Duodenal mucosa (tissue), 2 donors: Measurements from ENCODE around the gene DLG2.
"Not testable (repeated sequence)": the region's sequence is repeated elsewhere in the genome, so short reads cannot be mapped to it uniquely, and the experiment has no call there.

Source experiments
- H3K27ac ChIP-seq: one replicate; pipeline ENCODE4 v1.7.0; 2013; ENCODE audit warnings: low read depth, low read length
- H3K27me3 ChIP-seq, 2 donors: one replicate each; pipeline ENCODE4 v1.7.0; 2013; ENCODE audit warnings: low read length in 2 of 2, control low read depth in 1 of 2; ENCODE audit not compliant: insufficient read depth in 2 of 2, control insufficient read depth in 1 of 2
- H3K36me3 ChIP-seq, 2 donors: one replicate each; pipeline ENCODE4 v1.7.0; 2013; ENCODE audit warnings: low read length in 2 of 2, control low read depth in 1 of 2; ENCODE audit not compliant: insufficient read depth in 2 of 2, control insufficient read depth in 1 of 2
- H3K4me1 ChIP-seq, 2 donors: one replicate each; pipeline ENCODE4 v1.7.0; 2013; ENCODE audit warnings: low read length in 2 of 2, control low read depth in 1 of 2; ENCODE audit not compliant: insufficient read depth in 2 of 2, control insufficient read depth in 1 of 2
- H3K4me3 ChIP-seq, 2 donors: one replicate each; pipeline ENCODE4 v1.7.0; 2013; ENCODE audit warnings: low read length in 2 of 2, low read depth in 1 of 2
- H3K9ac ChIP-seq, 2 donors: one replicate each; pipeline ENCODE4 v1.7.0; 2013; ENCODE audit warnings: low read length in 2 of 2, low read depth in 1 of 2
- H3K9me3 ChIP-seq, 2 donors: one replicate each; pipeline ENCODE4 v1.7.0; 2013; ENCODE audit warnings: low read length in 2 of 2, control low read depth in 1 of 2; ENCODE audit not compliant: control insufficient read depth in 1 of 2

DLG2 gene

DNA sequence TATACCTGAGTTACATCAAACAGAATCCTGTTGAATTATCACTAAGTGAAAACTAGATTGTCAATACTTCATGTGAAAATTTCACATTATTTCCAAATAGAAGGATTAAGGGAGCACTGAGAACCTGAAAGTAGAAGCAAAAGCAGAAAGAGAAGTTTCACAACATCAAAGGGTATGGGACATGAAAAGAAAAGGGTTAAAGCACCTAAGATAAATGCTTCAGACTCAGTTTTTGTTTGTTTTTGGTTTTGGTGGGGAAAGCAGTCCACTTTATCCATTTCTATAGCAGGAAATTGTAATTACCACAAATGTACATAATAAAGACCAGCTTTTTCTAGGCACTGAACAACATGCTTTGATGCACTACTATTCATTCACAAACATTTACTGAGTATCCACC, 1271.2 kb downstream of the DLG2 start:
- H3K9ac ChIP-seq, result no peak overlapping the region
- H3K9me3 ChIP-seq, result no peaks in the 10 kb centered on the region
- no peak overlapping the region for H3K27ac ChIP-seq
- no peaks in the 10 kb centered on the region for H3K4me1 ChIP-seq
- H3K4me3 ChIP-seq, result no peak overlapping the region
- no peaks in the 10 kb centered on the region for H3K27me3 ChIP-seq
- no peaks in the 10 kb centered on the region for H3K36me3 ChIP-seq

DNA sequence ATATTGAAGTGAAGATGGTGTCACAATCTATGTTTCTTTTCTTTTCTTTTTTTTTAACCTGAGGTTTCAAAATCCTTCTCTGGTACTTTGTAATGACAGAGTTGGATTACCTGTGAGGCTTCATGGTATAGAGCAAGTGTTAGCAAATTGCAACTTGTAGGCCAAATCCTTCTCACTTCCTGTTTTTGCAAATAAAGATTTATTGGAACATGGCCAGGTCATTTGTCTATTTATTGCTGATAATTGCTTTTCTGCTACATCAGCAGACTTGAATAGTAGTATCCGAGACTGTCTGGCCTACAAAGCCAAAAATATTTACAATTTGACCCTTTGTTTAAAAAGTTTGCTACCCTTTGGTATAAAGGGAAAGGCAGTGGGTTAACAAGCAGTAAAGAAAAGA, 1281.5 kb downstream of the DLG2 start:
- H3K36me3 ChIP-seq, result no peaks in the 10 kb centered on the region
- H3K9ac ChIP-seq, result no peak overlapping the region
- peaks cover 0 to 3% of the 10 kb centered on the region in 2 donors for H3K9me3 ChIP-seq
- H3K27me3 ChIP-seq, result no peaks in the 10 kb centered on the region
- no peak overlapping the region for H3K4me3 ChIP-seq
- H3K4me1 ChIP-seq, result no peaks in the 10 kb centered on the region
- no peak overlapping the region for H3K27ac ChIP-seq

DNA sequence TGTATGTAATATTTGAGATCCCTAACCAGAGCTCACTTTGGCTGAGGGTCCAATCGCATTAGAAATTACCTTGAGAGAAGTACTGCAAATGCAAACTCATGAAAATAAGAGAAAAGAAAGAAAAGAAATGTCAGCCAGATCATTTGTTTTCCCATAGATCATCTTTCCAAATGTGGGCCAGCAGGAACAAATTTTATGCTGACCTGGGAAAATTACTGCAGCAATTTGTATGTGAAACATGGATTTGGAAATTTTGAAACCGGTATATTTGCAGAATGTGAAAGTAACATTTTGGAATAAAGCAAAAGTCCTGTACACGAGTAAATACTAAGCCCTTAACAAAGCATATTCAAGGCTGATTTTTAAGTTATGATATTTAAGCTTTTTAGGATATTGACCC, 1282.1 kb downstream of the DLG2 start:
- Histone ChIP-seq H3K4me3 (no peak overlapping the region), H3K9me3 (peaks cover 0 to 3% of the 10 kb centered on the region in 2 donors), H3K9ac (no peak overlapping the region), H3K36me3 (no peaks in the 10 kb centered on the region), H3K27ac (no peak overlapping the region), H3K27me3 (no peaks in the 10 kb centered on the region), H3K4me1 (no peaks in the 10 kb centered on the region)

DNA sequence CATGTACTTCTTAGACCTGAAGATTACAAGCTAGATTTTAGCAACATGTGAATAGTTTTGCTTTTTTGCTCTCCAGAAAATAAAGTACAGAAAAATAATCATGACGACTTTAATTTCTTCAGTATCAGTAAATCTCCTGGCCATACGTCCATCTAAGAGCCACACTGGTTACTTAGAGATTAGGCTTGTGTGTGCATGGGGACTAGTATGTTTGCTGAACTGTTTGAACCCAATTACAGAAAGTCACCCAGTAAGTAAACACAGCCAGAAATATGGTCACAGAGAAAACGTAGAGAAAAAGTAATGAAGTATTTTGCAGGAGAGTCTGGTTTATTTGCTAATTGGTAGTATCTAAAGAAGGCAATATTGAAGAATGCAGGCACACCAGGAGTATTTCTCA, 1287.3 kb downstream of the DLG2 start:
- Histone ChIP-seq H3K27ac (no peak overlapping the region), H3K9me3 (no peaks in the 10 kb centered on the region), H3K36me3 (no peaks in the 10 kb centered on the region), H3K4me1 (no peaks in the 10 kb centered on the region), H3K9ac (no peak overlapping the region), H3K27me3 (no peaks in the 10 kb centered on the region), H3K4me3 (no peak overlapping the region)

DNA sequence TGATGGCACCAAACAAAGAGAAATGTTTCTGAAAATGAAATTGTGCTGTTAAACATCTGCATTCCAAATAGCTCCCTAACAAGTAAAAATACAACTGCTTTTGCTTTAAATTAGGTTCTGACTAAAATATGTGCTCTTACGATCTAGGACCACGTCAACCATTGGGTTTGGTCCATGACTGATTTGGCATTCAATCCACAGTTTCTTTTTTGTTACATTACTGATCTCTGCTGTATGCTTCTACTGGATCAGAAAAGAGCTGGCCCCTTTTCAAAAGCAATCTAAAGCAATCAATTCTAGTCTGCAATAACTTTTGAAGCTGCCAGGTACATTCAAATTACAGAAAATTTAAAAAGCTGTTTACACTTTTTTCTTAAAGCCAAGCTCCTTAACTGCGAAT, 1293.9 kb downstream of the DLG2 start:
- Histone ChIP-seq H3K27ac (no peak overlapping the region), H3K36me3 (no peaks in the 10 kb centered on the region), H3K9ac (no peak overlapping the region), H3K4me3 (no peak overlapping the region), H3K4me1 (no peaks in the 10 kb centered on the region), H3K27me3 (no peaks in the 10 kb centered on the region), H3K9me3 (no peaks in the 10 kb centered on the region)

DNA sequence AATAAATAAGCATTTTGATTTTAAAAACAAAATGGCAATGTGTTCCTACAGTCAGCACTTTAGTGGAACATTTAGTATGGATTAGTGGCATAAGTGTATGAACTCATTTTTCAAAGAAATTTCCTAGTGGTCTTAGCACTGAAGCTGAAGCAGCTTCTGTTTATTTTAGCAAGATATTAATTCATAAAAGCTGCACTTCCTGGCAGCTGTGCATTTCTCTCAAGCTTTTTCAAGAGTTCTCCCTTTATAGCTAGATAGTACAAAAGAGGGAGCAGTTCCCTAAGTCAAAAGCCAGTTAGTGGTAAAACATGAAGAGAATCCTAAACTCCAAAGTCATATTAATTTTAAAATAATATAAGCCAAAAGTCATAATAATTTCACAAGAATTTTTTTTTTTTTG, 1304.9 kb downstream of the DLG2 start:
- H3K4me1 ChIP-seq, result no peaks in the 10 kb centered on the region
- H3K27ac ChIP-seq, result no peak overlapping the region
- no peak overlapping the region for H3K4me3 ChIP-seq
- no peaks in the 10 kb centered on the region for H3K36me3 ChIP-seq
- no peaks in the 10 kb centered on the region for H3K9me3 ChIP-seq
- H3K9ac ChIP-seq, result no peak overlapping the region
- H3K27me3 ChIP-seq, result no peaks in the 10 kb centered on the region

DNA sequence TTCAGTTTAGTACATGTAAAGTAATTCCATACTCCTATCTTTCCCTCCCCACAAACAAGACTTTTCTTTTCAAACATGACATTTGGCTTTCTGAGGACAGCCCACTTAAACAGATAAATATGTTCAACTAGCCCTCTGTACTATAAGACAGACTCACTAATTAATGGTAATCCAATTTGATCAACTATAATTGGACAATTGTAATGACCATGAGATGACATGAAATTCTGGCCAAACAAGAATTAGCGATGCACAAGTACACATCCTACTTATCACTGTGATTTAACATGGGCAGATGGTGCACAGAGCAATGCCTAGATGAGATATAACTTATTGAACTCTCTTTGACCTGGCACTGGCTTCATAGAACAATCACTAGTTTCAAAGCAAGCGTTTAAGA, 1307.3 kb downstream of the DLG2 start:
- Histone ChIP-seq H3K4me1 (no peaks in the 10 kb centered on the region), H3K9me3 (no peaks in the 10 kb centered on the region), H3K9ac (no peak overlapping the region), H3K36me3 (no peaks in the 10 kb centered on the region), H3K4me3 (no peak overlapping the region), H3K27ac (no peak overlapping the region), H3K27me3 (no peaks in the 10 kb centered on the region)

DNA sequence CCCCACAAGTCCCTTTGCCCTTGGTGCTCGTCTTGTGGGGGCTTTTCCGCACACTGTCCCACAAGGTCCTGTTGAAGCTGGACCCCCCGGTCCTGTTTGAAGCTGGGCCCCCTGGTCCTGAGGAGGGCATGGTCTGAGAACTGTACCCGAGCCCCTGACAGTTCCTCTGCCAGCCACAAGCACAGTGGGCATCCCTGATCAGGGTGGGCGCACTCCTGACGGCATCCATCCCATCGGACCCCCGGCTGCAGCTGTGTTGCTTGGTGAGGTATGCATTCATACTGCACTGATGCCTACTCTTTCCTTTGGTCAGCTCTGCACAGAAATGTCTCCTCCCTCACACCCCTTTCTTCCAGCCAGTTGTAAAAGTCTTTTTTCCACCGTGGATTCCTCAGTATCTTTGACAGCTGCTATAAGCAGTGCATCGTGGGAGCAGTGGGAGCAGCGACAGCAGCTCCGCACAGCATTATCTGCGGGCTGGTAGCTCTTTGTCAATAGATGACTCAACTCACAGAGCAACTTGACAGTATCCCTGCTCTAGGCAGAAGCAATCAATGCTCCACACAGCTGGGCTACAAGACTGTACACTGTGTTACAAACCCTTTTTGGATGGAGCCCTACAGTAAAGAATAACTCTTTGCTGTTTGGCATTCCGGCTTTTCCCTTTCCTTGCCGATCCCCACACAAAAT, 1310.1 kb downstream of the DLG2 start:
- H3K4me1 ChIP-seq, result no peaks in the 10 kb centered on the region
- H3K36me3 ChIP-seq, result no peaks in the 10 kb centered on the region
- H3K4me3 ChIP-seq, result no peak overlapping the region
- H3K9me3 ChIP-seq, result no peaks in the 10 kb centered on the region
- H3K27me3 ChIP-seq, result no peaks in the 10 kb centered on the region
- H3K9ac ChIP-seq, result no peak overlapping the region
- H3K27ac ChIP-seq, result no peak overlapping the region

DNA sequence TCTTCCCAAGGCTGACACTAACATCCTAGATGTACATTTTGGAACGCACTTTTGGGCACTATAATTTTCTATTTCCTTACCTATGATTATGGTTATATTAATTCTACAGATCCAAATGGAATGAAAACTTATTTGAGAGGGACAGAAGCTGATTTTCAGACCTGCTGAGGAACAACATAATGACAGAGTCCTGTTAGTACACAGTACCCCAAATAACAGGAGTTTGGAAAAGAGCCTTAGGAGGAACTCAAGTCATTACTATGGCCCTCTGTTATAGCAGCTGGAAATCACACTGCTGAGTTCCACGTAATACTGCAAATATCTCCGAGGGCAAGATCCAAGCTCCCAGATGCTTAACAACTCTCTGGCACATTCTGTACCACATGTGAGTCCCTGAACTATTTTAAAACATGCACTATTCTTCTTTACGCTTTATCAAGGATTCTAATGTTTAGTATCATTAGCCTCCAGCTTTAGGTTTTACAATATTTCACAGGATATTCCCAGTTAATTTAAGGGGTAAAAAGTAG, 1313.2 kb downstream of the DLG2 start:
- Histone ChIP-seq H3K27ac (no peak overlapping the region), H3K9me3 (no peaks in the 10 kb centered on the region), H3K4me3 (no peak overlapping the region), H3K27me3 (no peaks in the 10 kb centered on the region), H3K36me3 (no peaks in the 10 kb centered on the region), H3K9ac (no peak overlapping the region), H3K4me1 (no peaks in the 10 kb centered on the region)

DNA sequence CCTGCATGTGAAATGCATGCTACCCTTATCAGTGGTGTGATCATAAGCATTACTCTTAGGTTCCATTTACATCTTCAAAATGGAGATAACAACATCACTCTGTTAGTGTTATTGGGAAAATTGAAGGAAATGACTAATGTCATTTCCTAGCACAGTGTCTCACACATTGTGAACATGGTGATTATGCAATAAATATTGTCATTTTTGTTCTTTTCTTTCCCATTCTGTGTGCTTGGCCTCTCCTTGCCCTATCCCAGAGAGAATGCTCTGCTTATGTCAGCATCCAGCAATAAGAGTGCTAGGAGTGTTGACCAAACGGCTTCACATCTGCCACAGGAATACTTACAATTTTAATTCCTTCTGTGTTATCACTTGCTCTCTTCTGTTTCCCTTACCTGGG, 1316.9 kb downstream of the DLG2 start:
- H3K9me3 ChIP-seq, result no peaks in the 10 kb centered on the region
- no peak overlapping the region for H3K4me3 ChIP-seq
- no peaks in the 10 kb centered on the region for H3K4me1 ChIP-seq
- no peak overlapping the region for H3K27ac ChIP-seq
- no peak overlapping the region for H3K9ac ChIP-seq
- H3K27me3 ChIP-seq, result no peaks in the 10 kb centered on the region
- no peaks in the 10 kb centered on the region for H3K36me3 ChIP-seq

DNA sequence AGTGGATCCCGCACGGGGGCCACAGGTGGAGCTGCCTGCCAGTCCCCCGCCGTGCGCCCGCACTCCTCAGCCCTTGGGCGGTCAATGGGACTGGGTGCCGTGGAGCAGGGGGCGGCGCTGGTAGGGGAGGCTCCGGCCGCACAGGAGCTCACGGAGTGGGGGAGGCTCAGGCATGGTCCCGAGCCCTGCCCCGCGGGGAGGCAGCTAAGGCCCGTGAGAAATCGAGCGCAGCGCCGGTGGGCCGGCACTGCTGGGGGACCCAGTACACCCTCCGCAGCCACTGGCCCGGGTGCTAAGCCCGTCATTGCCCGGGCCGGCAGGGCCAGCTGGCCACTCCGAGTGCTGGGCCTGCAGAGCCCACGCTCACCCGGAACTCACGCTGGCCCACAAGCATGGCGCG, 1318.7 kb downstream of the DLG2 start:
- not testable (repeated sequence) for H3K27me3 ChIP-seq, H3K36me3 ChIP-seq, H3K9me3 ChIP-seq, H3K4me3 ChIP-seq, H3K4me1 ChIP-seq, H3K9ac ChIP-seq, H3K27ac ChIP-seq
